HEK293 (cell line): ENCODE measurements around the gene A4GALT.

ENCODE experiments used
- CTCF ChIA-PET: fragments of 350-600 bp; formaldehyde crosslinking; extraction: SDS; loops from one replicate; lab custom pipeline; 2021; ENCODE audit warnings: antibody characterized with exemption; lab: Yijun Ruan, JAX
- POLR2A ChIA-PET: fragments of 300-600 bp; formaldehyde crosslinking; extraction: SDS; loops from one replicate; lab custom pipeline; 2020; ENCODE audit warnings: antibody characterized with exemption, inconsistent platforms; lab: Yijun Ruan, JAX
- H3K27ac ChIP-seq: fragments of 200-500 bp; sonication (Bioruptor generic); 2 replicates; pipeline ENCODE4 v1.5.1; 2014; ENCODE audit warnings: low read depth, low read length, control low read depth, inconsistent platforms; ENCODE audit errors: extremely low read depth
- H3K36me3 ChIP-seq, 2 experiments: fragments of 200-500 bp in 1 of 2; sonication (Bioruptor generic) in 1 of 2; 1 replicate in 1 of 2; 2 replicates in 1 of 2; pipeline ENCODE4 v1.5.1; 2014 to 2017; ENCODE audit warnings: inconsistent platforms in 2 of 2, low read length in 2 of 2; ENCODE audit not compliant: control insufficient read depth in 2 of 2, insufficient read depth in 1 of 2
- H3K4me1 ChIP-seq: fragments of 200-500 bp; sonication (Bioruptor generic); 2 replicates; pipeline ENCODE4 v1.5.1; 2014; ENCODE audit warnings: mild to moderate bottlenecking, low read length, inconsistent platforms; ENCODE audit not compliant: control insufficient read depth, insufficient read depth
- H3K4me3 ChIP-seq: 2 replicates; pipeline ENCODE4 v1.5.1; 2011; ENCODE audit warnings: low read depth, mild to moderate bottlenecking, control low read depth, low read length, moderate library complexity
- H3K9me3 ChIP-seq: fragments of 200-500 bp; sonication (Bioruptor generic); 2 replicates; pipeline ENCODE4 v1.5.1; 2014; ENCODE audit warnings: low read depth, low read length, inconsistent platforms; ENCODE audit not compliant: control insufficient read depth, insufficient read depth
- HOXC10 ChIP-seq: sonication (generic); formaldehyde crosslinking; IDR thresholded peaks from 2 replicates; pipeline ENCODE4 v1.8.1; 2023; ENCODE audit warnings: mild to moderate bottlenecking, missing genetic modification reagents
- HOXD13 ChIP-seq: sonication (generic); formaldehyde crosslinking; IDR thresholded peaks from 2 replicates; pipeline ENCODE4 v1.8.0; 2022; ENCODE audit warnings: missing genetic modification reagents, borderline replicate concordance
- ZBTB44 ChIP-seq: fragments of 450-650 bp; IDR thresholded peaks from 2 replicates; pipeline ENCODE4 v1.5.1; 2018; ENCODE audit warnings: missing biosample characterization, mild to moderate bottlenecking, missing genetic modification characterization
- ZEB2 ChIP-seq: fragments of 450-650 bp; formaldehyde crosslinking; IDR thresholded peaks from 2 replicates; pipeline ENCODE4 v1.5.1; 2016; ENCODE audit warnings: missing biosample characterization, missing genetic modification characterization
- ZFP69B ChIP-seq: fragments of 450-650 bp; formaldehyde crosslinking; IDR thresholded peaks from 2 replicates; pipeline ENCODE4 v1.5.1; 2016; ENCODE audit warnings: missing biosample characterization, missing genetic modification characterization
- ZNF140 ChIP-seq: fragments of 450-650 bp; formaldehyde crosslinking; IDR thresholded peaks from 2 replicates; pipeline ENCODE4 v1.5.1; 2016; ENCODE audit warnings: missing biosample characterization, missing genetic modification characterization
- ZNF214 ChIP-seq: fragments of 450-650 bp; formaldehyde crosslinking; IDR thresholded peaks from 2 replicates; pipeline ENCODE4 v1.5.1; 2017; ENCODE audit warnings: missing biosample characterization, mild to moderate bottlenecking, missing genetic modification characterization, borderline replicate concordance
- ZNF311 ChIP-seq: fragments of 450-650 bp; formaldehyde crosslinking; IDR thresholded peaks from 2 replicates; pipeline ENCODE4 v1.5.1; 2017; ENCODE audit warnings: missing biosample characterization, missing genetic modification characterization, borderline replicate concordance
- ZNF341 ChIP-seq: fragments of 450-650 bp; formaldehyde crosslinking; IDR thresholded peaks from 2 replicates; pipeline ENCODE4; 2016; ENCODE audit warnings: low read depth, missing biosample characterization, missing genetic modification characterization
- ZNF362 ChIP-seq: fragments of 450-650 bp; formaldehyde crosslinking; IDR thresholded peaks from 2 replicates; pipeline ENCODE4 v1.5.1; 2016; ENCODE audit warnings: missing biosample characterization, missing genetic modification characterization
- ZNF394 ChIP-seq: fragments of 450-650 bp; formaldehyde crosslinking; IDR thresholded peaks from 2 replicates; pipeline ENCODE4 v1.5.1; 2016; ENCODE audit warnings: missing biosample characterization, missing genetic modification characterization, mild to moderate bottlenecking, moderate library complexity, borderline replicate concordance
- ZNF510 ChIP-seq: fragments of 450-650 bp; formaldehyde crosslinking; IDR thresholded peaks from 2 replicates; pipeline ENCODE4 v1.5.1; 2018; ENCODE audit warnings: mild to moderate bottlenecking, missing genetic modification characterization, missing biosample characterization; ENCODE audit not compliant: insufficient replicate concordance
- ZNF701 ChIP-seq: fragments of 450-650 bp; formaldehyde crosslinking; IDR thresholded peaks from 2 replicates; pipeline ENCODE4 v1.5.1; 2016; ENCODE audit warnings: missing biosample characterization, missing genetic modification characterization
- TF ChIP-seq, protein P1 (sequence below): fragments of 450-650 bp; formaldehyde crosslinking; IDR thresholded peaks from 2 replicates; pipeline ENCODE4 v1.5.1; 2016; ENCODE audit warnings: missing biosample characterization, missing genetic modification characterization
- TF ChIP-seq, protein P2 (sequence below): IDR thresholded peaks from 2 replicates; pipeline ENCODE4 v1.6.1; 2011; ENCODE audit warnings: mild to moderate bottlenecking, low read depth, low read length, borderline replicate concordance

The A4GALT gene

GRCh38 chr22:42763965-42764480, 43.4 kb upstream of the A4GALT start (continued):
- TF ChIP-seq, protein P1, sequence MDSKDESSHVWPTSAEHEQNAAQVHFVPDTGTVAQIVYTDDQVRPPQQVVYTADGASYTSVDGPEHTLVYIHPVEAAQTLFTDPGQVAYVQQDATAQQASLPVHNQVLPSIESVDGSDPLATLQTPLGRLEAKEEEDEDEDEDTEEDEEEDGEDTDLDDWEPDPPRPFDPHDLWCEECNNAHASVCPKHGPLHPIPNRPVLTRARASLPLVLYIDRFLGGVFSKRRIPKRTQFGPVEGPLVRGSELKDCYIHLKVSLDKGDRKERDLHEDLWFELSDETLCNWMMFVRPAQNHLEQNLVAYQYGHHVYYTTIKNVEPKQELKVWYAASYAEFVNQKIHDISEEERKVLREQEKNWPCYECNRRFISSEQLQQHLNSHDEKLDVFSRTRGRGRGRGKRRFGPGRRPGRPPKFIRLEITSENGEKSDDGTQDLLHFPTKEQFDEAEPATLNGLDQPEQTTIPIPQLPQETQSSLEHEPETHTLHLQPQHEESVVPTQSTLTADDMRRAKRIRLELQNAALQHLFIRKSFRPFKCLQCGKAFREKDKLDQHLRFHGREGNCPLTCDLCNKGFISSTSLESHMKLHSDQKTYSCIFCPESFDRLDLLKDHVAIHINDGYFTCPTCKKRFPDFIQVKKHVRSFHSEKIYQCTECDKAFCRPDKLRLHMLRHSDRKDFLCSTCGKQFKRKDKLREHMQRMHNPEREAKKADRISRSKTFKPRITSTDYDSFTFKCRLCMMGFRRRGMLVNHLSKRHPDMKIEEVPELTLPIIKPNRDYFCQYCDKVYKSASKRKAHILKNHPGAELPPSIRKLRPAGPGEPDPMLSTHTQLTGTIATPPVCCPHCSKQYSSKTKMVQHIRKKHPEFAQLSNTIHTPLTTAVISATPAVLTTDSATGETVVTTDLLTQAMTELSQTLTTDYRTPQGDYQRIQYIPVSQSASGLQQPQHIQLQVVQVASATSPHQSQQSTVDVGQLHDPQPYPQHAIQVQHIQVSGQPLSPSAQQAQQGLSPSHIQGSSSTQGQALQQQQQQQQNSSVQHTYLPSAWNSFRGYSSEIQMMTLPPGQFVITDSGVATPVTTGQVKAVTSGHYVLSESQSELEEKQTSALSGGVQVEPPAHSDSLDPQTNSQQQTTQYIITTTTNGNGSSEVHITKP (tag by site-specific recombination) = no peak
- TF ChIP-seq ZNF311 (tag by site-specific recombination) (no peak), ZNF214 (tag by site-specific recombination) (no peak), ZBTB44 (tag by site-specific recombination) (no peak), ZNF341 (no peak), ZNF140 (no peak), ZEB2 (no peak), HOXC10 (CRISPR knock-in tag) (no peak), ZNF701 (tag by site-specific recombination) (no peak), ZFP69B (tag by site-specific recombination) (no peak), ZNF510 (tag by site-specific recombination) (no peak), ZNF362 (no peak)
- TF ChIP-seq, protein P2, sequence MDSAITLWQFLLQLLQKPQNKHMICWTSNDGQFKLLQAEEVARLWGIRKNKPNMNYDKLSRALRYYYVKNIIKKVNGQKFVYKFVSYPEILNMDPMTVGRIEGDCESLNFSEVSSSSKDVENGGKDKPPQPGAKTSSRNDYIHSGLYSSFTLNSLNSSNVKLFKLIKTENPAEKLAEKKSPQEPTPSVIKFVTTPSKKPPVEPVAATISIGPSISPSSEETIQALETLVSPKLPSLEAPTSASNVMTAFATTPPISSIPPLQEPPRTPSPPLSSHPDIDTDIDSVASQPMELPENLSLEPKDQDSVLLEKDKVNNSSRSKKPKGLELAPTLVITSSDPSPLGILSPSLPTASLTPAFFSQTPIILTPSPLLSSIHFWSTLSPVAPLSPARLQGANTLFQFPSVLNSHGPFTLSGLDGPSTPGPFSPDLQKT = no peak

GRCh38 chr22:42760806-42761565, 40.3 kb upstream of the A4GALT start:
- ChIA-PET POLR2A (no interaction called here), CTCF (interaction anchor here (0.6 kb wide), 1 partner anchor 469 kb away, joined by 3 read pairs; no protein-coding TSS in a partner anchor)
- Histone ChIP-seq H3K4me3 (no peak overlapping the region), H3K9me3 (no peaks in the 10 kb centered on the region), H3K27ac (no peak overlapping the region), H3K36me3 (no peaks in the 10 kb centered on the region), H3K4me1 (no peaks in the 10 kb centered on the region)
- TF ChIP-seq HOXD13 (CRISPR knock-in tag) (no peak), ZNF394 (tag by site-specific recombination) (peak; percentile 79)
- TF ChIP-seq, protein P1 (tag by site-specific recombination) = no peak
